Suprapubic skin (tissue), 4 donors: ENCODE data around the gene PTPN14. TPM values are rescaled to one million over a fixed set of nuclear protein-coding genes. Genes with fewer than 3 reads are reported as not detected.

Source experiments
- DNase-seq, 2 donors: peaks; one replicate each; pipeline ENCODE4 v3.0.0-alpha.2; 2019; ENCODE audit warnings: low spot score in 2 of 2
- H3K27ac ChIP-seq: fragments of 200-600 bp; sonication (generic); one replicate; pipeline ENCODE4 v1.5.1; 2019
- H3K27me3 ChIP-seq: fragments of 200-600 bp; sonication (generic); one replicate; pipeline ENCODE4 v1.5.1; 2019
- H3K36me3 ChIP-seq: fragments of 200-600 bp; sonication (generic); one replicate; pipeline ENCODE4 v1.5.1; 2019
- H3K4me1 ChIP-seq: fragments of 200-600 bp; sonication (generic); one replicate; pipeline ENCODE4 v1.5.1; 2019
- H3K4me3 ChIP-seq: fragments of 200-600 bp; sonication (generic); one replicate; pipeline ENCODE4 v1.5.1; 2019; ENCODE audit warnings: mild to moderate bottlenecking
- H3K9me3 ChIP-seq: fragments of 200-600 bp; sonication (generic); one replicate; pipeline ENCODE4 v1.5.1; 2019
- CTCF ChIP-seq, 2 donors: fragments of 200-600 bp in 1 of 2; fragments of 450-650 bp in 1 of 2; sonication (generic) in 1 of 2; IDR thresholded peaks; one replicate each; pipeline ENCODE4 v1.5.1; 2016 to 2019; ENCODE audit warnings: antibody characterized with exemption in 2 of 2, mild to moderate bottlenecking in 1 of 2, moderate library complexity in 1 of 2
- EP300 ChIP-seq: sonication (generic); formaldehyde crosslinking; IDR thresholded peaks from one replicate; pipeline ENCODE4 v1.6.1; 2017; ENCODE audit warnings: antibody characterized with exemption
- POLR2A ChIP-seq, 2 donors: fragments of 450-650 bp; IDR thresholded peaks; one replicate each; pipeline ENCODE4 v1.6.1; 2017; ENCODE audit warnings: antibody characterized with exemption in 2 of 2, mild to moderate bottlenecking in 2 of 2, moderate library complexity in 2 of 2
- POLR2AphosphoS5 ChIP-seq, 3 donors: sonication (generic); formaldehyde crosslinking; IDR thresholded peaks; one replicate each; pipeline ENCODE4 v1.6.1; 2017; ENCODE audit warnings: antibody characterized with exemption in 3 of 3
- WGBS: methylation state at CpG from one replicate; pipeline ENCODE4 v1.1.5; 2018; 5-methylcytosine and 5-hydroxymethylcytosine counted together
- total RNA-seq, 4 donors: library from RNA; depleted of rRNA; stranded (reverse); fragments of >200 nt; gene quantifications; one replicate each; pipeline ENCODE4 v1.1.0, GENCODE V29; 2016

PTPN14 gene
- total RNA-seq, 4 donors from 2014 or later = 67.9 to 159 (median 96.4) TPM

GRCh38 chr1:214566158-214567104 lies 15.0 kb upstream of the PTPN14 start:
- Histone ChIP-seq H3K27ac (no peak overlapping the region), H3K4me1 (peaks cover 10% of the 10 kb centered on the region)

GRCh38 chr1:214565310-214565709 lies 13.9 kb upstream of the PTPN14 start:
- Histone ChIP-seq H3K27me3 (no peaks in the 10 kb centered on the region), H3K4me3 (no peak overlapping the region), H3K9me3 (no peaks in the 10 kb centered on the region), H3K27ac (no peak overlapping the region), H3K36me3 (no peaks in the 10 kb centered on the region), H3K4me1 (peaks cover 6% of the 10 kb centered on the region)
- no peak for DNase-seq
- 78% methylated on average over 1 of the region's 1 CpG for WGBS
- TF ChIP-seq POLR2A (IDR thresholded peaks at IDR 0.05) = no peak
- no peak for TF ChIP-seq POLR2AphosphoS5 (IDR thresholded peaks at IDR 0.05)
- TF ChIP-seq EP300 = no peak
- TF ChIP-seq CTCF (IDR thresholded peaks at IDR 0.05) = no peak

More at GRCh38 chr1:214566158-214567104, 15.0 kb upstream of the PTPN14 start:
- Histone ChIP-seq H3K36me3 (no peaks in the 10 kb centered on the region), H3K4me3 (no peak overlapping the region), H3K9me3 (no peaks in the 10 kb centered on the region), H3K27me3 (no peaks in the 10 kb centered on the region)
- TF ChIP-seq POLR2A (IDR thresholded peaks at IDR 0.05) (no peak), POLR2AphosphoS5 (IDR thresholded peaks at IDR 0.05) (no peak), EP300 (no peak), CTCF (IDR thresholded peaks at IDR 0.05) (no peak)
- no peak for DNase-seq
- WGBS = 70% methylated on average over 3 of the region's 3 CpGs

- H3K9me3 ChIP-seq = no peaks in the 10 kb centered on the region
- no peaks in the 10 kb centered on the region for H3K36me3 ChIP-seq
- peaks cover 6% of the 10 kb centered on the region for H3K4me1 ChIP-seq
- TF ChIP-seq CTCF (IDR thresholded peaks at IDR 0.05) (no peak), EP300 (no peak), POLR2AphosphoS5 (IDR thresholded peaks at IDR 0.05) (no peak), POLR2A (IDR thresholded peaks at IDR 0.05) (no peak)
- no peak for DNase-seq
- H3K4me3 ChIP-seq = no peak overlapping the region
- no peaks in the 10 kb centered on the region for H3K27me3 ChIP-seq
- H3K27ac ChIP-seq = no peak overlapping the region
These were observed 12.5 kb upstream of the PTPN14 start for GRCh38 chr1:214563881-214564280.

- Histone ChIP-seq H3K9me3 (no peaks in the 10 kb centered on the region), H3K27ac (no peak overlapping the region), H3K27me3 (no peaks in the 10 kb centered on the region), H3K4me3 (no peak overlapping the region), H3K4me1 (no peaks in the 10 kb centered on the region), H3K36me3 (no peaks in the 10 kb centered on the region)
- no peak for DNase-seq
- TF ChIP-seq POLR2AphosphoS5 (IDR thresholded peaks at IDR 0.05) (no peak), EP300 (no peak), CTCF (IDR thresholded peaks at IDR 0.05) (no peak), POLR2A (IDR thresholded peaks at IDR 0.05) (no peak)
- 62% methylated on average over 8 of the region's 8 CpGs for WGBS
These were observed 6.7 kb upstream of the PTPN14 start for GRCh38 chr1:214557952-214558735.
